Hepatocyte (in vitro differentiated cells): Measurements from ENCODE around the gene WHRN. TPM values are rescaled to one million over a fixed set of nuclear protein-coding genes. Genes with fewer than 3 reads are reported as not detected.

Source experiments
- DNase-seq: peaks from one replicate; pipeline ENCODE4 v3.0.0-alpha.2; 2016; ENCODE audit warnings: low spot score
- H2AFZ ChIP-seq: fragments of 200-600 bp; sonication (generic); 2 replicates; pipeline ENCODE4 v1.6.0; 2016; ENCODE audit warnings: antibody characterized with exemption, mild to moderate bottlenecking
- H3K27ac ChIP-seq: fragments of 200-600 bp; sonication (generic); 2 replicates; pipeline ENCODE4 v1.5.1; 2016; ENCODE audit warnings: mild to moderate bottlenecking
- H3K27me3 ChIP-seq: fragments of 200-600 bp; sonication (generic); 2 replicates; pipeline ENCODE4 v1.6.1; 2016
- H3K36me3 ChIP-seq: fragments of 200-600 bp; sonication (generic); replicated peaks from 2 replicates; pipeline ENCODE4 v1.5.1; 2016; ENCODE audit warnings: low read depth; ENCODE audit not compliant: insufficient read depth
- H3K4me1 ChIP-seq: fragments of 200-600 bp; sonication (generic); 2 replicates; pipeline ENCODE4 v1.5.1; 2016; ENCODE audit warnings: mild to moderate bottlenecking, moderate library complexity; ENCODE audit not compliant: insufficient read depth
- H3K4me2 ChIP-seq: fragments of 200-600 bp; sonication (generic); 2 replicates; pipeline ENCODE4 v1.6.0; 2016
- H3K4me3 ChIP-seq: fragments of 200-600 bp; sonication (generic); 2 replicates; pipeline ENCODE4 v1.5.1; 2016; ENCODE audit warnings: mild to moderate bottlenecking
- H3K79me2 ChIP-seq: fragments of 200-600 bp; sonication (generic); 2 replicates; pipeline ENCODE4 v1.6.0; 2017; ENCODE audit warnings: mild to moderate bottlenecking
- H3K9me2 ChIP-seq: fragments of 200-600 bp; sonication (generic); replicated peaks from 2 replicates; pipeline ENCODE4 v1.6.0; 2017; ENCODE audit warnings: mild to moderate bottlenecking; ENCODE audit not compliant: insufficient read depth
- H3K9me3 ChIP-seq: fragments of 200-600 bp; sonication (generic); 2 replicates; pipeline ENCODE4 v1.5.1; 2016; ENCODE audit warnings: low read depth, mild to moderate bottlenecking
- H4K20me1 ChIP-seq: fragments of 200-600 bp; sonication (generic); 2 replicates; pipeline ENCODE4 v1.6.0; 2016; ENCODE audit warnings: mild to moderate bottlenecking; ENCODE audit not compliant: insufficient read depth, poor library complexity, severe bottlenecking
- EZH2 ChIP-seq: fragments of 200-600 bp; sonication (generic); IDR thresholded peaks from 2 replicates; pipeline ENCODE4 v1.6.1; 2016; ENCODE audit warnings: antibody characterized with exemption, mild to moderate bottlenecking, borderline replicate concordance
- EZH2phosphoT487 ChIP-seq: fragments of 200-600 bp; sonication (generic); IDR thresholded peaks from one replicate; pipeline ENCODE4 v1.6.1; 2018; ENCODE audit warnings: antibody characterized with exemption, mild to moderate bottlenecking, low read depth, moderate library complexity; ENCODE audit not compliant: unreplicated experiment, severe bottlenecking
- WGBS: methylation state at CpG from one replicate; pipeline ENCODE4 v1.1.6; 2016; ENCODE audit warnings: low lambda C conversion rate; ENCODE audit errors: missing lambda C conversion rate; 5-methylcytosine and 5-hydroxymethylcytosine counted together
- polyA plus RNA-seq: library from polyadenylated mRNA; unstranded; fragments of >200 nt; fragmentation: Nextera tagmentation; extraction: Ambion mirVana; gene quantifications from 2 replicates; pipeline ENCODE4 v1.2.1, GENCODE V29; 2016
- total RNA-seq: library from RNA; depleted of rRNA; stranded (reverse); fragments of >200 nt; gene quantifications from 2 replicates; pipeline ENCODE4 v1.2.3, GENCODE V29; 2014
- TF ChIP-seq, protein P1 (sequence below): fragments of 200-600 bp; sonication (generic); IDR thresholded peaks from 2 replicates; pipeline ENCODE4 v1.5.1; 2016; ENCODE audit warnings: antibody characterized with exemption, mild to moderate bottlenecking; ENCODE audit not compliant: poor library complexity

WHRN gene
- total and polyA plus RNA-seq, 2 experiments from 2014 or later = 3.2 to 6.6 TPM

DNA sequence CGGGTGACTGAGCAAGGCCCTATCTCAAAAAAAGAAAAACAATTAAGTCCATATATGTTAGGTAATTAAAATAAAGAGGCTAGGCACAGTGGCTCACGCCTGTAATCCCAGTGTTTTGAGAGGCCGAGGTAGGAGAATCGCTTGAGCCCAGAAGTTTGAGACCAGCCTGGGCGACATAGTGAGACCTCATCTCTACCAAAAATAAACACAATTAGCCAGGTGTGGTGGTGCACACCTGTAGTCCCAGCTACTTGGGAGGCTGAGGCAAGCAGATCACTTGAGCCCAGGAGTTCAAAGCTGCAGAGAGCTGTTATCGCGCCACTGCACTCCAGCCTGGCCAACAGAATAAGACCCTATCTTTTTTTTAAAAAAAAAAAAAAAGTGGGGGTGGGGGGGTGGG, 12.3 kb downstream of the WHRN start:
- Histone ChIP-seq H3K4me2 (no peak overlapping the region), H3K9me2 (no peaks in the 10 kb centered on the region), H3K4me3 (no peak overlapping the region), H3K79me2 (no peaks in the 10 kb centered on the region), H3K9me3 (no peaks in the 10 kb centered on the region), H3K36me3 (no peaks in the 10 kb centered on the region), H2AFZ (no peak overlapping the region), H3K27ac (no peak overlapping the region), H4K20me1 (no peaks in the 10 kb centered on the region), H3K4me1 (no peaks in the 10 kb centered on the region), H3K27me3 (no peaks in the 10 kb centered on the region)
- no peak for DNase-seq
- TF ChIP-seq, protein P1, sequence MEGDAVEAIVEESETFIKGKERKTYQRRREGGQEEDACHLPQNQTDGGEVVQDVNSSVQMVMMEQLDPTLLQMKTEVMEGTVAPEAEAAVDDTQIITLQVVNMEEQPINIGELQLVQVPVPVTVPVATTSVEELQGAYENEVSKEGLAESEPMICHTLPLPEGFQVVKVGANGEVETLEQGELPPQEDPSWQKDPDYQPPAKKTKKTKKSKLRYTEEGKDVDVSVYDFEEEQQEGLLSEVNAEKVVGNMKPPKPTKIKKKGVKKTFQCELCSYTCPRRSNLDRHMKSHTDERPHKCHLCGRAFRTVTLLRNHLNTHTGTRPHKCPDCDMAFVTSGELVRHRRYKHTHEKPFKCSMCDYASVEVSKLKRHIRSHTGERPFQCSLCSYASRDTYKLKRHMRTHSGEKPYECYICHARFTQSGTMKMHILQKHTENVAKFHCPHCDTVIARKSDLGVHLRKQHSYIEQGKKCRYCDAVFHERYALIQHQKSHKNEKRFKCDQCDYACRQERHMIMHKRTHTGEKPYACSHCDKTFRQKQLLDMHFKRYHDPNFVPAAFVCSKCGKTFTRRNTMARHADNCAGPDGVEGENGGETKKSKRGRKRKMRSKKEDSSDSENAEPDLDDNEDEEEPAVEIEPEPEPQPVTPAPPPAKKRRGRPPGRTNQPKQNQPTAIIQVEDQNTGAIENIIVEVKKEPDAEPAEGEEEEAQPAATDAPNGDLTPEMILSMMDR = no peak
- TF ChIP-seq EZH2phosphoT487 = no peak
- WGBS = 97% methylated on average over 7 of the region's 7 CpGs

DNA sequence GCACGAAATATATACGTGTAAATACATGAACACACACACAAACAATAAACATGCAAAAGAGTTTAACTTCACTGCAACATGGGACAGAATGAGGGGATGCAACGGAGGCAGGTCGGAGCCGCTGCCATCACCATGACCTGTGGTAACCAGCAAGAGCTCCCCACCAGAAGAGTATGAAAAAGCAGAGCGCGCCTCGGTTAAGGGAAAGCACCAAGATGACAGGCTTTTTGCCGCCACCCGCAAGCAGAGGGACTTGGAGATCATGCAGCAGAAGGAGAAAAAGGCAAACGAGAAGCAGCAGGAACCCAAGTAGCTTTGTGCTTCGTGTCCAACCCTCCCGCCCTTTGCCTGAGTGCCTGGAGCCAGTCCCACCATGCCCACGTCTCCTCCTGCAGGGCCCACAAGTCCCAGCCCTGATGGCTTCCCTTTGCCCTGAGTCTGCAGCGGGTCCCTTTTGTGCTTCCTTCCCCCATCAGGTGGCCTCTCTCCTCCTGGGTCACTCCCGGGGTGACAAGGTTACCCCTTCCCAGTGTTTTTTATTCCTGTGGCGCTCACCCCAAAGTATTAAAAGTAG, 13.8 kb downstream of the WHRN start:
- 89% methylated on average over 17 of the region's 17 CpGs for WGBS
- H3K9me2 ChIP-seq = no peaks in the 10 kb centered on the region
- H3K27ac ChIP-seq = no peak overlapping the region
- H3K9me3 ChIP-seq = no peaks in the 10 kb centered on the region
- H4K20me1 ChIP-seq = no peaks in the 10 kb centered on the region
- no peak overlapping the region for H2AFZ ChIP-seq
- H3K36me3 ChIP-seq = no peaks in the 10 kb centered on the region
- H3K4me1 ChIP-seq = no peaks in the 10 kb centered on the region
- TF ChIP-seq EZH2phosphoT487 (no peak), EZH2 (no peak)
- TF ChIP-seq, protein P1 = no peak
- DNase-seq = no peak
- no peaks in the 10 kb centered on the region for H3K79me2 ChIP-seq
- H3K4me2 ChIP-seq = no peak overlapping the region
- H3K4me3 ChIP-seq = no peak overlapping the region
- H3K27me3 ChIP-seq = no peaks in the 10 kb centered on the region

DNA sequence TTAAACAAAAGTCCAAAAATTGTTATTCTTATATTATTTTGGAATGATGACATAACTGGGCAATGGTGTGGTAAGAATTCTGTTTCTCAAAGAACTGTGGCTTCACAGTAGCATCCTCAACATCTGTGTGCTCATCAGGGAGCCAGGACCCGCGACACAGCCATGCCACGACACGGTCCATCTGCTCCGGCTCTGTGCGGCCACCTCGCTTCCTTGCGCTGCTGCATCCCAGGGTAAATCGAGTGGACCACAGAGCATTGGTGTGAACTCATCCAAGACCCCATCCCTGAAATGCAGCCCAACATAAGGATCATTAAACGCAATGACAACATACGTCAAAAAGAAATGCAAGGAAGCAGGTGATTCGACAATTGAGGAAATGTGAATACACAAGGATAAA, 15.3 kb downstream of the WHRN start:
- no peaks in the 10 kb centered on the region for H3K4me1 ChIP-seq
- no peaks in the 10 kb centered on the region for H3K27me3 ChIP-seq
- no peak for DNase-seq
- 94% methylated on average over 12 of the region's 12 CpGs for WGBS
- H3K9me3 ChIP-seq = no peaks in the 10 kb centered on the region
- TF ChIP-seq, protein P1 = no peak
- TF ChIP-seq EZH2phosphoT487 = no peak
- no peak for TF ChIP-seq EZH2
- H4K20me1 ChIP-seq = no peaks in the 10 kb centered on the region
- H3K4me3 ChIP-seq = no peak overlapping the region
- no peaks in the 10 kb centered on the region for H3K36me3 ChIP-seq
- no peak overlapping the region for H2AFZ ChIP-seq
- H3K79me2 ChIP-seq = no peaks in the 10 kb centered on the region
- no peaks in the 10 kb centered on the region for H3K9me2 ChIP-seq
- no peak overlapping the region for H3K4me2 ChIP-seq
- H3K27ac ChIP-seq = no peak overlapping the region
